Mesenteric fat pad (tissue), 1 donor: ENCODE results near the gene INO80D. TPM values are rescaled to one million over a fixed set of nuclear protein-coding genes. Genes with fewer than 3 reads are reported as not detected.
"Not testable (repeated sequence)": the region's sequence is repeated elsewhere in the genome, so short reads cannot be mapped to it uniquely, and the experiment has no call there.

Experiments
- DNase-seq: peaks from one replicate; pipeline ENCODE4 v3.0.0-alpha.2; 2020; ENCODE audit warnings: low spot score
- total RNA-seq: library from RNA; stranded (reverse); fragmentation: NEBNext Ultra II Directional; extraction: Animal tissue kit (Norgen Biotek cat#: 25700); gene quantifications from one replicate; pipeline ENCODE4 v1.2.1, GENCODE V29; 2021
- donor health status: DM: yes; HTN: yes; CAD: no.

INO80D gene
- total RNA-seq, 1 donor from 2014 or later: 22.1 TPM

DNA sequence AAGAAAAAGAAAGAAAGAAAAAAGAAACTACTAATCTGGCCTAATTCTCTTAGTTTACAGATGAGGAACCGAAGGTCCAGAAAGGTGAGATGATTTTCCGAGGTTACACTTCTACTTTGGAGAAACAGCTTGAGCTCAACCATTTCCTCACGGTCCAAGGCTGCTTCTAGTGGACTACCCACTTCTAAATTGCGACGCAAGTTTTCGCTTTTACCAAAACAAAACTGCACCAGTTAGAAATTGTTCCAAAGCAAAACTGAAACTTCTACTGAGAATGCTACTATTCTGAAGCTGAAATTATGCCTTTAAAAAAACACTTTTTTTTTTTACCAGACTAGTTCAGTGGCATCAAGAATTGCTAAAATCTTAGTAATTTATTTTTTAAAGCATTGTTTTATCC lies 101.6 kb downstream of the INO80D start:
- no peak for DNase-seq

DNA sequence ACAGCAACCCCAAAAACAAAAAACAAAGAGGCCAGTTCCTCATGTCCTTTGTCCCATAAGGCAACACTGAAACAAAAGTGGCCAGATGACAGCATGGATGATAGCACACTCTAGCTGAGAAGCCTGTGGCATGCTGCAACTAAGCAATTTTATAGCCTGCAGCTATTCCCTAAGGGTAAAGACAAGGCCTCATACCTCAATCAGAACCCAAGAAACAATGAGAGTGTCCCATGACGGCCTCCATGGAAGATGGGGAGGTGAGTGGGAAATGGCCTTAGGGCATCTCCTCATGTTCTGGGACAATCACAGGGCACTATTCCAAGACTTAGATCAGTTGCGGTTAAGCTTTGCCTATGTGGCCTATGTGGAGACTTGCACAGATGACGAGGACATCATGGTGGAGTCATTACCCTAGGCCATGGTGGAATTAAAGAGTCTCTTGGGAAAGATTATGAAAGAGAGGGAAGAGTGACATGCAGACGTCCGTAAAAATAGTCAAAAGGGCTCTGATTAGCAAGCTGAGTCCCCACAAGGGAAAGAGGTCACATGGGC lies 103.1 kb downstream of the INO80D start:
- no peak for DNase-seq

DNA sequence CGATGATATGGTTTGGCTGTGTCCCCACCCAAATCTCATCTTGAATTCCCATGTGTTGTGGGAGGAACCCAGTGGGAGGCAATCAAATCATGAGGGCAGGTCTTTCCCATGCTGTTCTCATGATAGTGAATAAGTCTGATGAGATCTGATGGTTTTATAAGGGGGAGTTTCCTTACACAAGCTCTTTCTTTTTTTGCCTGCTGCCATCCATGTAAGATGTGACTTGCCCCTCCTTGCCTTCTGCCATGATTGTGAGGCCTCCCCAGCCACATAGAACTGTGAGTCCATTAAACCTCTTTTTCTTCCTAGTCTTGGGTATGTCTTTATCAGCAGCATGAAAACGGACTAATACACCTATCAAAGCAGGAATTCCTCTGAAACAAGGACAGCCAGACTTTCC lies 107.2 kb downstream of the INO80D start:
- not testable (repeated sequence) for DNase-seq

DNA sequence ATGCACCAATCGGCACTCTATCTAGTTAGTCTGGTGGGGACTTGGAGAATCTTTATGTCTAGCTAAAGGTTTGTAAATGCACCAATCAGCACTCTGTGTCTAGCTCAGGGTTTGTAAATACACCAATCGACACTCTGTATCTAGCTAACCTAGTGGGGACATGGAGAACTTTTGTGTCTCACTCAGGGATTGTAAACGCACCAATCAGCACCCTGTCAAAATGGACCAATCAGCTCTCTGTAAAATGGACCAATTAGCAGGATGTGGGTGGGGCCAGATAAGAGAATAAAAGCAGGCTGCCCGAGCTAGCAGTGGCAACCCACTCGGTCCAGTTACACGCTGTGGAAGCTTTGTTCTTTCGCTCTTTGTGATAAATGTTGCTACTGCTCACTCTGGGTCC lies 108.3 kb downstream of the INO80D start:
- DNase-seq: not testable (repeated sequence)

DNA sequence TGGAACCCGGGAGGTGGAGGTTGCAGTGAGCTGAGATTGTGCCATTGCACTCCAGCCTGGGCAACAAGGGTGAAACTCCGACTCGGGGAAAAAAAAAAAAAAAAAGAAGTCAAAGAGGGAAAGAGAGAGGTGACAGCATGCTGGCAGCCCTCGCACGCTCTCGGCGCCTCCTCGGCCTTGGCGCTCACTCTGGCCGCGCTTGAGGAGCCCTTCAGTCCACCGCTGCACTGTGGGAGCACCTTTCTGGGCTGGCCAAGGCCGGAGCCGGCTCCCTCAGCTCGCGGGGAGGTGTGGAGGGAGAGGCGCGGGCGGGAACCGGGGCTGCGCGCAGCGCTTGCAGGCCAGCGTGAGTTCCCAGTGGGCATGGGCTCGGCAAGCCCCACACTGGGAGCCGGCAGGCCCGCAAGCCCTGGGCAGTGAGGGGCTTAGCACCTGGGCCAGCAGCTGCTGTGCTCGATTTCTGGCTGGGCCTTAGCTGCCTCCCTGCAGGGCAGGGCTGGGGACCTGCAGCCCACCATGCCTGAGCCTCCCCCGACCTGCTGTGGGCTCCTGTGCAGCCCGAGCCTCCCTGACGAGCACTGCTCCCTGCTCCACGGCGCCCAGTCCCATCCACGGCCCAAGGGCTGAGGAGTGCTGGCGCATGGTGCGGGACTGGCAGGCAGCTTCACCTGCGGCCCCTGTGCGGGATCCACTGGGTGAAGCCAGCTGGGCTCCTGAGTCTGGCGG lies 108.9 kb downstream of the INO80D start:
- DNase-seq: not testable (repeated sequence)

DNA sequence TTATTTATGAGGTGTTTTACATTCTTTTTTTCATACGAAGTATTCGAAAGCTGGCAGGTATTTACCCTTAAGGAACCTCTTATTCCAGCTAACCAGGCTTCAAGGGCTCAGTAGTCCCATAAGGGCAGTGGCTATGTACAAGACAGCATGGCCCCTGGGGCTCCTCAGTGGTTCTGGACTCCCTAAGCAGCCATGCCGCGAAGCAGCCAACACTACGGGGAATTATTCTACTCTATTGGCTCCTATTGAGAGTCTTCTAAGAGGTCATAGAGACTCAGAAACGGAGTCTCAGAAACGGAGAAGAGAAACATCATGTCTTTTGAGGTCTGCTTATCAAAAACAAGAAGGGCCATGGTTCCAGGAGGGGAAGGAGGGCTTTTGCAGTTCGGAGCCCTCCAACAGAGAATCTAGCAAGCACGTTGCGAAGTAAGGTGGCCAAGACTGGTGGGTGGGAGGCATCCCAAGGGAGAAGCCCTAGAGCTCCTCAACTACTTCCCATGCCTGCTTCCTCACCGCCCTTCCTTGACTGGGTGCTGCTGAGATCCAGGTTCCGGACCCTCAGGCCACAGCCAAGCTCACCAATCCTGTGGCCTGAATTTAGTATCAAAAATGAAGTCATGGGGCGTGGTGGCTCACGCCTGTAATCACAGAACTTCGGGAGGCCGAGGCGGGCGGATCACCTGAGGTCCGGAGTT lies 109.7 kb downstream of the INO80D start:
- no peak for DNase-seq

DNA sequence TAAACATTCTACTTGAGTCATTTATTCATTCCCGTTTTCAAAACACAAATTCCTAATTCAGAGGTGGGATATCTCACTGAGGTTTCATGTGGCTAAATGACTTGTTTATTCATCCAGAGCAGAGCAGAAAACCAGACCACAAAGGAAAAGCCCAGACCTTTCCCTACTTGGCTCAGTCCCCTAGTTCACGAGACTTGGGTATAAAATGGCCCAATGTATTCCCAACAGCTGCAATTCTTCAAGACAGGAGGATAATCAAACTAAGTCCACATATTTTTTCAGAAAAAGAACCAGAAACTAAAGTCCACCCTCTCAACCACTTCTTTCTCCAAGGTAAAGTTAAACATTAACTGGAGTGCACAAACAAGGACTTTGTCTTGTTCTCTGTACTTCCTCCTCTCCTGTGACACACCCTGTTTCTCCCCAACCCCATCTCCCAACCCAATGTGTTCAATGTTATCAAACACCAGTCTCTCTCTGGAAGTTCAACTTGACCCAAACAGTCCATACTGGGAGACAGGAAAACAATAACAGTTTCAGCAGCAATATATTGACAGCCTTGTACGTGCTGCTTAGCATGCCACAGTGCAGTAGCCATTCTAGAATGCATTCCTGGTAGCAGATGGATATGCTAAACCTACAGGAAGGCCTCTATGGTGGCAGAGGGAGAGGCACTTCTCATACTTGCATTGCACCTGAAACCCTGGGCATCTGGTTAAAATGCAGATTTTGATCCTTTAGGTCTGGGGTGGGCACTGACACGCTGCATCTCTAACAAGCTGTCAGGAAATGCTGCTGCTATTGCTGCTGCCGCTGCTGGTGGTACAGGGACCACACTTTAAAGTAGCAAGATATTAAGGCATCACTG lies 110.7 kb downstream of the INO80D start:
- DNase-seq: no peak

DNA sequence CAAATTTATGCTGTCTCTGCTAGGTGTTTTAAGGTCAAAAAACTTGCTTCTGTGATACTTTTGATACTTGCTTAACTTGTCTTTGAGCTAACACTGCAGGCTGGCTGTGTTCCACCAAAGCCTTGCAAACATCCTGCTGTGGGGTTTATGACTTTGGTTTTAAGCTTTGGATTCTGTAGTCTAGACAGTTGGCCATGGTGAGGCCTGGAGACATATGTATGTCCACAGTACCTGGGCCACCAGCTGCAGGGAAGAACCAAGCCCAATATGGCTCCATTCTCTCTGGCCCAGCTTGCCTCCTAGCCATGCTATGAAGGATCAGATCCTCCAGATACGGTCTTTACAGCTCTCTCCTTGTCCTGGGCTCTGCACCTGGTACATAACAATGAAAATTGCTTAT lies 113.9 kb downstream of the INO80D start:
- no peak for DNase-seq

DNA sequence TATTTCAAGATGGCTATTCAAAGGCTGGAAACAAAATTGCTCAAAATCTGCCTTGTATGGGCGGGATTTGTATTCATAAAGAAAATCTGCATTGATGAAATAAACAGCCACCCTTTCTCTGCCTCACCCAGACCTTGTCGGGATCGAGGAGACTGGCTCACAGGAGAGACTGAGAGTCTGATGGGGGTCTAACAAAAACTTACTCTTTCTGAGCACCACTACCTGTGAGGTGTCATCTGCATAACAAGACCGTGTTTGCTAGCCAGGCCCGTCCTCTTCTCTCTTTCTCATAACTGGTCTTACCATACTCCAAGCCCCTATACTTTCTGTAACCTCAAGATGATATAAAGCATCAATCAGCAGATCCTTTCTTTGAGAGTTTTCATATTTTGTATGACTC lies 115.6 kb downstream of the INO80D start:
- DNase-seq: no peak

DNA sequence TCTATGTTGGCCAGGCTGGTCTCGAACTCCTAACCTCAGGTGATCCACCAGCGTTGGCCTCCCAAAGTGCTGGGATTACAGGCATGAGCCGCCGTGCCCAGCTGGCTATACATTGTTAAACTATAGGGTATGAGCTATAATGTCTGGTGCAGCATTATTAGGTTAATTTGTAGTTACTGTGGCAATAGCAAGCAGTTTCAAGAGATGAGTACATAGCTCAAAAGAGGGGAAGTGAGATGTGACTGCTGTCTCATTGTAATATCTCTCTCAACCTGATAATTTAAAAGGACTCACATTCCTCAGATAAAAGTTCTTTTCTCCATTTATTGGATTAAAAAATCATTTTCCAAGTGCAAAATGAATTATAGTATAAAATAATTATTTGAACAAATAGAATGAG lies 116.4 kb downstream of the INO80D start:
- no peak for DNase-seq

DNA sequence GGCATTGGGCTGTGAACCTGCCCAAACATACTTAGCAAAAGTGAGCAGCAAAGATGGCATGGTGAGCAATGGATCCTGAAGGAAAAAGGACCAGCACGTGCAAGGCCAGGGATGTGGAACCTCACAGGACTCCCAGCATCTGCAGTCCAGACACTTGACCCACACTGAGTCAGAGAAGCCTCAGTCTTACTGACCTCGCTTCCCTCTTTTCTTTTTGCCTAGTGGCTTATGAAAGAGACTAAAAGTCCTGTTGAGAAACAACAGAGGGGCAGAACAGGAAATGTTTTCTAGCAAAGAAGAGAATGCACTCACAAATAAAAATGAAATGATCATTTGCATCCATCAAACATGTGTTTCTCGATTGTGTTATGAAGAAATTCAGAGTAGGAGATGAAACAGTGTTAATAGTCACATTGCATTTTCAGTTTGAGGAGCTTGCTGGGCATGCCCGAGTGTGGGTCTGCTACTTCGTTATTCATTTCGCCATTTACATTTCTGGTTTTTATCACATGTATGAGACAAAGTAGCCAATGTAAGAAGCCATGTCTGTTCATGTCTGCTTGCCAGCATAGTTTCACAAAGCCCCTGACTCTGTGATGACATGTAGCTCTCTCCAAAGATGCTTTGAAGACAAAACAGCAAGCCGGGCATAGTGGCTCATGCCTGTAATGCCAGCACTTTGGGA lies 118.4 kb downstream of the INO80D start:
- DNase-seq: no peak

DNA sequence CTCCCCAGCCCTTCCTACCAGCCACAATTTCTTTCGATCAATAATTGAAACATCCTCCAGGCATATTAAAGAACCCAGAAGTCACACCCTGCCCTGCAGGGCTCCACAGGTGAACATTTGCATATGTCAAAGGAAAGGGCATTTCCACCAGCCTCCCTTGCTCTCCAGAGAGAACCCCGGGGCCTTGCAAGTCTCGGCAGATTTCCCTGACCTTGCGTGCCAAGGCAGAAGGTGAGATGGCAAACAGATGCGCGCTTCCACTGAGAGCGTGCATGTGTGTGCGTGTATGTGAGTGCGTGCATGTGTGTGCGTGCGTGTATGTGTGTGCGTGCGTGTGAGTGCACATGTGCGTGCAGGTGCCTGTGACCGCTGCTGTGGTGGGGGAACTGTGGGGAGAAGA lies 120.3 kb downstream of the INO80D start:
- DNase-seq: no peak

DNA sequence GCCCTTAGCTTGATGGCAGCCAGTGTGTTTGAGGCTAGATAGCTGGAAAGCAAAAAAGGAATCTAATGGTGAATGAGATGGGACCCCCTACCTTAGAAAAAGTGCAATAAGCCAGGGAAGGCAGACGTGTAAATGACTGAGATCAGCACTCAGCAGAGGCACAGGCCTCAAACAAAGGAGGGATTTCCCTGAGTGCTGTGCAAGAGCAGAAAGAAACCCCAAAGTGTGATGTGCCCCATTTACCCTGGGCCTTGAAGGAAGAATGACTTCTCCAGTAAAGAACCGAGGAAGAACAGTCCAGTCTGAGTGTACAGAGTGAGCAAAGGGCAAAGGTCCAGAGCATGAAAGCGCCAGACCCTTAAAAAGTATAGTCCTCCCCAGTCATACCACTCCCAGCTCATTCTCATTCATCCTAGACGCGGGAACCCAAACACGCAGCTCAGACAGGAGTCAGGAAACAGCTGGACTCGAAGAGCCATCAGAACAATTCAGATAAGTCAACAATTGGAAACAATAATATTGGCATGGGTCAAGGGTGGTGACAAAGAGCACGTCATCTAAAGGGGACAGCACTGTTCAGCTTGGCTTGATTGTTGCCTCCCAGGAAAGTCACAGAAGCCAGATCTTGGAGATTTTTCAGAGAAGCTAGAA lies 121.7 kb downstream of the INO80D start:
- DNase-seq: no peak

DNA sequence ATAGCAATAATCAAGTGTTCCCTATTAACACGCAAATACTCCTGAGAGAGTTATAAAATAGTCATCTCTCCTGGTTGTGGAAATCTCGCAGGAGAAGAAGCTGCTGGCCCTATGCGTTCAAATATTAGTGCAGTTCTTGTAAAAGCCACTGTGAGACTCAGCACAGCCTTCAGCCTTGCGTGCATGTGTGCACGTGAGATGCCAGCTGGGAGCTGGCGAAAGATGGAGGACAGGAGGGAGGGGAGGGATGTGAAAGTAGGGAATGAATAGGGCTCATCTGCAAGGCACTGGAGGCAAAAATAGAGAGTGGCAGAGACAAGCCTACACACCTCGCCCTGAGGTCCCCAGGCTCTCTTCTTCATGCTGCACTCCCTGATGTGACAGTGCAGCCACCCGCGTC lies 126.5 kb downstream of the INO80D start:
- DNase-seq: no peak

DNA sequence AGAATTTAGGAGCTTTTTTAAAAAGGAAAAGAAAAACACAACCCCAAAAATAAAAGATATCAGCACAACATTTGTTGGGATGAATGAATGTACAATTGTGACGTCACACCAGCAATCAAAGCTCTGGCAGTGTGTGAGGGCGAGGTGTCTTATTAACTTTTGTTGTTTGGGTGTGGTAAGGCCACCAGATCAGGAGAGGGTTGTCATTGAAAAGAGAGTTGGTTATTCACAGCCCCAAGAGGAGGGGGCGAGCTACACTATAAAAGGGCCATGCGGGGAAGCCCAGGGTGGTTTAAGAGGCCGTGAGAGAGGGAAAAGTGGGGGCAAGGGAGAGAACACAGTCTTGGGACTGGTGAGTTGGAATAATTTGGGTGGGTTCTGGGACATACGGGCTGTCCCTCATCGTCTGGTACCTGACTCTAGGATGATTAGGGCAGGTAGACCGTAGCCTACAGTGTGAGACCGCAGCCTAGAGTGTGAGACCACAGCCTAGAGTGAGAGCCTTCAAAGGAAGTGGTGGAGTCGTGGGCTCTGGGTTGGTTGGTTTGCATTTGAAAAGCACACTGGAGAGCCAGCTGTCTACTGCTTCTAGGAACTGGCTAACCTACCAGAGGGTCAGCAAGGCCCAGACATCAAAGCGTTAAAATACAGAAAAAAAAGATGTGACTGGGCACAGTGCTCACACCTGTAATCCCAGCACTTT lies 128.4 kb downstream of the INO80D start:
- DNase-seq: no peak

DNA sequence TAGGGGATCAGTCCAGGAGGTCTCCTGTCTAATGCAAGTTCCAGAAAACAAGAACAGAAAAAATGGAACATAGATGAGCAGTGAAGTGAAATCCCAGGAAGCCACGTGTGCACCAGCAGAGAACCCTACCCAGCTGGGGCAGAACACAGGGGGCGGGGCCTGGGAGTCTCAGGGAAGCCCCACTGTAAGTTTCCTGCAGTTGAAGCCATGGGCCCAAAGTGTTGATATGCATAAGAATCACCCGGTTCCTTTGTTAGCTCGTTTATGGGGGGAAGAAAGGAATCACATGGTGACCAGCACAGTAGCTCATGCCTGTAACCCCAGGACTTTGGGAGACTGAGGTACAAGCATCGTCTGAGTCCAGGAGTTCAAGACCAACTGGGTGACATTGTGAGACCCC lies 131.3 kb downstream of the INO80D start:
- DNase-seq: no peak

DNA sequence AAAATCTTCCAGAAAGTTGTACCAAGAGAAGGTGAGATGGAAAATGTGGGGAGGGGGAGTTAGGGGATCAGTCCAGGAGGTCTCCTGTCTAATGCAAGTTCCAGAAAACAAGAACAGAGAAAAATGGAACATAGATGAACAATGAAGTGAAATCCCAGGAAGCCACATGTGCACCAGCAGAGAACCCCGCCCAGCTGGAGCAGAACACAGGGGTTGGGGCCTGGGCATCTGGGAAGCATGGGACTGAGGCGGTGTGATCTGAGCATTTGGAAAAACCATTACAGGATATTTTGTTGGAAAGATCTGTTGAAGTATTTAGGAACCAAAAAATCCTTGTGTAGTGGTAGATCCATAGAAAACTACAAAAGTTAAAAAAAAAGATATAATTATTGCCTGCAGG lies 133.7 kb downstream of the INO80D start:
- DNase-seq: no peak

DNA sequence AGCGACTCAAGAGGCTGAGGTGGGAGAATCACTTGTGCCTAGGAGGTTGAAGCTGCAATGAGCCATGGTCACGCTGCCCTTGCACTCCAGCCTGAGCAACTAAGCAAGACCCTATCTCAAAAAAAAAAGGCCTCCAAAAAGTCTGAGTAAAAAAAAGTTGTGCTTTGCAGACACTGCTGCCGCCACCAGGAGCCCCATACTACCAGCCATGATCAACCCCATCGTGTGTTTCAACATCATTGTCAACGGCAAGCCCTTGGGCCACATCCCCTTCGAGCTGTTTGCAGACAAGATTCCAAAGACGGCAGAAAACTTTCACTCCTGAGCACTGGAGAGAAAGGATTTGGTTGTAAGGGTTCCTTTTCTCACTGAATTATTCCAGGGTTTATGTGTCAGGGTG lies 137.1 kb downstream of the INO80D start:
- no peak for DNase-seq

DNA sequence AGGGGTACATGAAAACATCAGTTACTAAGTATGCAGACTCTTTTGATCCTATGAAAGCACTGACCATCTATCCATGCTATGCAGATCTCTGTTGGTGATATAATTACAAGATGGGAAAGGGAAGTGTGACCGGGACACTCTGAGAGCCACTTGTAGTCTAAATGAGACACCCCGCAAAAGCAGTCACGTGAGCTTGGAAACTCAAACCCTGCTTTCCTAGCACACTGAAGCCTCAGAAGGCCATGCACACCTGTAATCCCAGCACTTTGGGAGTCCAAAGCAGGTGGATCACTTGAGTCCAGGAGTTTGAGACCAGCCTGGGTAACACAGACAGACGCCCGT lies 137.5 kb downstream of the INO80D start:
- DNase-seq: no peak
